Gastroesophageal sphincter (tissue), 3 donors: ENCODE results near the gene TSPAN9.

Experiments
- CTCF ChIP-seq, 4 experiments: fragments of 200-600 bp in 2 of 4; fragments of 450-650 bp in 2 of 4; sonication (generic) in 1 of 4; IDR thresholded peaks; one replicate each; pipeline ENCODE4 v1.5.1; 2017 to 2019; ENCODE audit warnings: antibody characterized with exemption in 4 of 4, mild to moderate bottlenecking in 2 of 4, moderate library complexity in 2 of 4
- POLR2A ChIP-seq, 2 donors: fragments of 450-650 bp; IDR thresholded peaks; one replicate each; pipeline ENCODE4 v1.6.1; 2017; ENCODE audit warnings: antibody characterized with exemption in 2 of 2, mild to moderate bottlenecking in 2 of 2, moderate library complexity in 1 of 2

- no peak for TF ChIP-seq CTCF (IDR thresholded peaks at IDR 0.05)
- TF ChIP-seq POLR2A (IDR thresholded peaks at IDR 0.05) = no peak
Observed at GRCh38 chr12:3205742-3206519, 128.8 kb downstream of the TSPAN9 start.
